Stimulated activated CD4-positive, alpha-beta T cell treated with anti-CD3 and anti-CD28 coated beads, Interleukin-4, amount 100 ng/mL, for 24 hours (primary cell): ENCODE measurements around the gene TMEM128.
"Not testable (repeated sequence)": the region's sequence is repeated elsewhere in the genome, so short reads cannot be mapped to it uniquely, and the experiment has no call there.

Experiments
- DNase-seq: peaks from one replicate; pipeline ENCODE4 v3.0.0-alpha.2; 2020

TMEM128 gene

GRCh38 chr4:4248029-4248884 lies at the start of gene TMEM128:
TSS of gene TMEM128 (minus strand) at chr4:4248223. CDS start at chr4:4248202, 21 bp downstream.
- peak; percentile 94 for DNase-seq

GRCh38 chr4:4296283-4296846 lies 48.3 kb upstream of the TMEM128 start:
- no peak for DNase-seq

GRCh38 chr4:4293279-4293678 lies 45.3 kb upstream of the TMEM128 start:
- DNase-seq = no peak

GRCh38 chr4:4289941-4290850 lies 42.2 kb upstream of the TMEM128 start, which contains the start of the genes LYAR and ZBTB49:
TSS of gene LYAR (minus strand) at chr4:4290154. CDS start at chr4:4283742, 6,412 bp downstream.
TSS of gene ZBTB49 (plus strand) at chr4:4290251. CDS start at chr4:4299946, 9,695 bp downstream.
- peak; percentile 96 for DNase-seq

GRCh38 chr4:4289597-4289940 lies 41.5 kb upstream of the TMEM128 start:
- DNase-seq = no peak

- DNase-seq = no peak
Observed at GRCh38 chr4:4289055-4289454, 41.0 kb upstream of the TMEM128 start.

GRCh38 chr4:4288098-4288497 lies 40.1 kb upstream of the TMEM128 start:
- DNase-seq = no peak

GRCh38 chr4:4284827-4285618 lies 37.0 kb upstream of the TMEM128 start:
- DNase-seq = no peak

- no peak for DNase-seq
Observed at GRCh38 chr4:4281787-4282186, 33.8 kb upstream of the TMEM128 start.

- DNase-seq = no peak
Observed at GRCh38 chr4:4277531-4277930, 29.5 kb upstream of the TMEM128 start.

GRCh38 chr4:4274226-4274625 lies 26.2 kb upstream of the TMEM128 start:
- no peak for DNase-seq

GRCh38 chr4:4271912-4272311 lies 23.9 kb upstream of the TMEM128 start:
- DNase-seq = no peak

- DNase-seq = no peak
Observed at GRCh38 chr4:4270529-4270928, 22.5 kb upstream of the TMEM128 start.

- DNase-seq = no peak
Observed at GRCh38 chr4:4269856-4270255, 21.8 kb upstream of the TMEM128 start.

- DNase-seq = no peak
Observed at GRCh38 chr4:4269331-4269731, 21.3 kb upstream of the TMEM128 start.

GRCh38 chr4:4268776-4269175 lies 20.8 kb upstream of the TMEM128 start:
- no peak for DNase-seq

GRCh38 chr4:4267981-4268380 lies 20.0 kb upstream of the TMEM128 start:
- DNase-seq = no peak

- DNase-seq = no peak
Observed at GRCh38 chr4:4260185-4260751, 12.2 kb upstream of the TMEM128 start.

- no peak for DNase-seq
Observed at GRCh38 chr4:4259484-4260100, 11.6 kb upstream of the TMEM128 start.

- DNase-seq = not testable (repeated sequence)
Observed at GRCh38 chr4:4257705-4258104, 9.7 kb upstream of the TMEM128 start.

- no peak for DNase-seq
Observed at GRCh38 chr4:4256799-4257198, 8.8 kb upstream of the TMEM128 start.

GRCh38 chr4:4254666-4255065 lies 6.6 kb upstream of the TMEM128 start:
- no peak for DNase-seq
